ENCODE measurements around the gene CPNE6. TPM values are rescaled to one million over a fixed set of nuclear protein-coding genes. Genes with fewer than 3 reads are reported as not detected.

Gene CPNE6
- total RNA-seq, 1 donor from 2014 or later, result 0.09 TPM

GRCh38 chr14:24052656-24053547 is 18.5 kb upstream of the CPNE6 start:
- H3K27ac Mint-ChIP-seq, result peak overlapping the region; percentile 46
- peaks cover 34% of the 10 kb centered on the region for H3K4me1 Mint-ChIP-seq
- TF ChIP-seq, protein P1, sequence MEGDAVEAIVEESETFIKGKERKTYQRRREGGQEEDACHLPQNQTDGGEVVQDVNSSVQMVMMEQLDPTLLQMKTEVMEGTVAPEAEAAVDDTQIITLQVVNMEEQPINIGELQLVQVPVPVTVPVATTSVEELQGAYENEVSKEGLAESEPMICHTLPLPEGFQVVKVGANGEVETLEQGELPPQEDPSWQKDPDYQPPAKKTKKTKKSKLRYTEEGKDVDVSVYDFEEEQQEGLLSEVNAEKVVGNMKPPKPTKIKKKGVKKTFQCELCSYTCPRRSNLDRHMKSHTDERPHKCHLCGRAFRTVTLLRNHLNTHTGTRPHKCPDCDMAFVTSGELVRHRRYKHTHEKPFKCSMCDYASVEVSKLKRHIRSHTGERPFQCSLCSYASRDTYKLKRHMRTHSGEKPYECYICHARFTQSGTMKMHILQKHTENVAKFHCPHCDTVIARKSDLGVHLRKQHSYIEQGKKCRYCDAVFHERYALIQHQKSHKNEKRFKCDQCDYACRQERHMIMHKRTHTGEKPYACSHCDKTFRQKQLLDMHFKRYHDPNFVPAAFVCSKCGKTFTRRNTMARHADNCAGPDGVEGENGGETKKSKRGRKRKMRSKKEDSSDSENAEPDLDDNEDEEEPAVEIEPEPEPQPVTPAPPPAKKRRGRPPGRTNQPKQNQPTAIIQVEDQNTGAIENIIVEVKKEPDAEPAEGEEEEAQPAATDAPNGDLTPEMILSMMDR (IDR thresholded peaks at IDR 0.05), result no peak
- DNase-seq (no peak), ATAC-seq (ENCODE audit: low read depth) (no peak)
- intact Hi-C loops (cut with micrococcal nuclease), result loop anchor here (1.0 kb wide), 2 partner anchors 28 to 246 kb away; partner anchors contain the start of genes DHRS1 and NOP9
- H3K9me3 Mint-ChIP-seq, result no peaks in the 10 kb centered on the region
- ChIA-PET CTCF (interaction anchor here (1.2 to 1.5 kb wide), 3 partner anchors 28 to 255 kb away, joined by 3 to 4 read pairs (median 3); partner anchors contain the start of gene CIDEB), POLR2A (interaction anchor here (1.0 to 1.8 kb wide), 5 partner anchors 23 to 108 kb away, joined by 3 to 14 read pairs (median 4); partner anchors contain the start of genes DCAF11, IRF9 and NRL)
- H3K27me3 Mint-ChIP-seq, result peaks cover 6% of the 10 kb centered on the region
- H3K36me3 Mint-ChIP-seq (ENCODE audit: low read depth), result no peaks in the 10 kb centered on the region
- peak overlapping the region; percentile 82 for H3K4me3 Mint-ChIP-seq

- Mint-ChIP-seq H3K27me3 (peaks cover 6% of the 10 kb centered on the region), H3K27ac (no peak overlapping the region), H3K36me3 (ENCODE audit: low read depth) (peaks cover 1% of the 10 kb centered on the region), H3K4me3 (peak overlapping the region; percentile 82), H3K4me1 (peaks cover 31% of the 10 kb centered on the region), H3K9me3 (no peaks in the 10 kb centered on the region)
- CTCF ChIA-PET, result interaction anchor here (1.3 kb wide), 1 partner anchor 55 kb away, joined by 3 read pairs; no protein-coding TSS in a partner anchor
- ATAC-seq (ENCODE audit: low read depth) (no peak), DNase-seq (no peak)
- intact Hi-C loops (cut with micrococcal nuclease), result no loop called here
- TF ChIP-seq, protein P1 (IDR thresholded peaks at IDR 0.05), result no peak
- POLR2A ChIA-PET, result interaction anchor here (1.1 kb wide), 1 partner anchor 55 kb away, joined by 3 read pairs; no protein-coding TSS in a partner anchor
Measured at GRCh38 chr14:24053548-24054323, 17.6 kb upstream of the CPNE6 start.

DNA sequence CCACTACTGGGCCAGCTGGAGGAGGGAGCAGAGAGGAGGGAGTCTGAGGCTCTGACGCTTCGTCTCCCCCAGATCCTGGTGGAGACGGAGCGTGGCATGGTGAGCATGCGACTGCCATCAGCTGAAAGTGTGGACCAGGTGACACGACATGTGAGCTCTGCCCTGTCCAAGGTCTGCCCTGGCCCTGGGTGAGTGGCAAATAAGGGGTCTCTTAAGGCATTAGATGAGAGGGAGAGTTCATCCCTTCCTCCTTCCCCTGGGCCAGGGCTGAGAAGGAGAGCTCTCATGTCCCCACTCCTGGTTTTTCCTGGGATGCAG is 17.1 kb upstream of the CPNE6 start:
- no peak overlapping the region for H3K27ac Mint-ChIP-seq
- POLR2A ChIA-PET, result interaction anchor here (1.1 kb wide), 1 partner anchor 54 kb away, joined by 3 read pairs; no protein-coding TSS in a partner anchor
- no peak for ATAC-seq (ENCODE audit: low read depth)

DNA sequence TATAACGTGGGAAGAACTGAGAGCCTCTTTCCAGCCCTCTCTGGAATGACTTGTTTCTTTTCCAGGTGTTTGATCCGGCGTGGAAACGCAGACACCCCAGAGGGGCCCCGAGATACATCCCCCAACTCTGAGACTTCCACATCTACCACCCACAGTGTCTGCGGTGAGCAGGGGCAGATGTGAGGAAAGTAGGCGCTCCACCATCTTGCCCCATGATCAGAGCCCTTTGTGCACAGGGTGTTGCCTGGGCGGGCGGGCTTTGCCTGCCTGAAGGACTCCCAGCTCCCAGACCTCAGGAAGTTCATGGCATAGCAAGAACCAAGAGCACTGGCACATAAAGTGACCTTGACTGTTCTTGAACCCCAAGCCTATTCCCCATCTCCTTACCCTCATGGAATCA is 16.7 kb upstream of the CPNE6 start:
- CTCF ChIA-PET, result interaction anchor here (1.3 kb wide), 1 partner anchor 54 kb away, joined by 3 read pairs; no protein-coding TSS in a partner anchor
- ATAC-seq (ENCODE audit: low read depth) (no peak), DNase-seq (no peak)
- Mint-ChIP-seq H3K27ac (no peak overlapping the region), H3K4me3 (no peak overlapping the region), H3K27me3 (peaks cover 6% of the 10 kb centered on the region), H3K36me3 (ENCODE audit: low read depth) (peaks cover 1% of the 10 kb centered on the region), H3K9me3 (no peaks in the 10 kb centered on the region), H3K4me1 (peaks cover 22% of the 10 kb centered on the region)
- POLR2A ChIA-PET, result interaction anchor here (1.1 kb wide), 1 partner anchor 54 kb away, joined by 3 read pairs; no protein-coding TSS in a partner anchor
- TF ChIP-seq, protein P1 (IDR thresholded peaks at IDR 0.05), result no peak
- intact Hi-C loops (cut with micrococcal nuclease), result no loop called here

More for the DNA sequence above, 17.1 kb upstream of the CPNE6 start:
- intact Hi-C loops (cut with micrococcal nuclease), result no loop called here
- no peaks in the 10 kb centered on the region for H3K9me3 Mint-ChIP-seq
- peaks cover 25% of the 10 kb centered on the region for H3K4me1 Mint-ChIP-seq
- peaks cover 6% of the 10 kb centered on the region for H3K27me3 Mint-ChIP-seq
- H3K36me3 Mint-ChIP-seq (ENCODE audit: low read depth), result peaks cover 1% of the 10 kb centered on the region
- CTCF ChIA-PET, result interaction anchor here (1.3 kb wide), 1 partner anchor 55 kb away, joined by 3 read pairs; no protein-coding TSS in a partner anchor
- no peak overlapping the region for H3K4me3 Mint-ChIP-seq
- DNase-seq, result no peak
- TF ChIP-seq, protein P1 (IDR thresholded peaks at IDR 0.05), result no peak
